ENCODE measurements around the gene PAQR6.

PAQR6 gene

GRCh38 chr1:156279837-156280236, 32.0 kb upstream of the PAQR6 start:
- Histone ChIP-seq H3K27me3 (ENCODE audit: insufficient read depth, poor library complexity, severe bottlenecking) (no peaks in the 10 kb centered on the region), H3K27ac (replicated peaks) (no peak overlapping the region), H3K4me3 (replicated peaks; ENCODE audit: insufficient read depth, low read length) (no peak overlapping the region)
- DNase-seq (ENCODE audit: low read depth in 1 of 2, low spot score in 1 of 2), result no peak
- TF ChIP-seq CTCF (IDR thresholded peaks at IDR 0.05; ENCODE audit: insufficient read depth, low read length), result no peak
- TF ChIP-seq GABPA (IDR thresholded peaks at IDR 0.05; ENCODE audit: low read depth), result no peak
- TF ChIP-seq POLR2AphosphoS5 (IDR thresholded peaks at IDR 0.05; ENCODE audit: low read depth), result no peak
- no peak for TF ChIP-seq SPI1 (IDR thresholded peaks at IDR 0.05; ENCODE audit: borderline replicate concordance, low read depth)
- TF ChIP-seq REST (IDR thresholded peaks at IDR 0.05; ENCODE audit: insufficient replicate concordance, low read depth), result no peak

GRCh38 chr1:156276966-156277381, 29.1 kb upstream of the PAQR6 start:
- H3K4me3 ChIP-seq (replicated peaks; ENCODE audit: insufficient read depth, low read length), result no peak overlapping the region
- TF ChIP-seq POLR2AphosphoS5 (IDR thresholded peaks at IDR 0.05; ENCODE audit: low read depth) (0 out of 2 replicates have a peak, but pooled peaks have one; percentile 32), CTCF (IDR thresholded peaks at IDR 0.05; ENCODE audit: insufficient read depth, low read length) (no peak), REST (IDR thresholded peaks at IDR 0.05; ENCODE audit: insufficient replicate concordance, low read depth) (no peak)

GRCh38 chr1:156276532-156276931, 28.7 kb upstream of the PAQR6 start:
- TF ChIP-seq GABPA (IDR thresholded peaks at IDR 0.05; ENCODE audit: low read depth), result no peak
- TF ChIP-seq REST (IDR thresholded peaks at IDR 0.05; ENCODE audit: insufficient replicate concordance, low read depth), result no peak
- TF ChIP-seq POLR2AphosphoS5 (IDR thresholded peaks at IDR 0.05; ENCODE audit: low read depth), result no peak
- TF ChIP-seq SPI1 (IDR thresholded peaks at IDR 0.05; ENCODE audit: borderline replicate concordance, low read depth), result no peak
- no peak for TF ChIP-seq CTCF (IDR thresholded peaks at IDR 0.05; ENCODE audit: insufficient read depth, low read length)
- Histone ChIP-seq H3K27ac (replicated peaks) (peak overlapping the region; percentile 53), H3K4me3 (replicated peaks; ENCODE audit: insufficient read depth, low read length) (no peak overlapping the region), H3K27me3 (ENCODE audit: insufficient read depth, poor library complexity, severe bottlenecking) (no peaks in the 10 kb centered on the region)
- peak; percentile 18 to 34 for DNase-seq (ENCODE audit: low read depth in 1 of 2, low spot score in 1 of 2)

More at GRCh38 chr1:156276966-156277381, 29.1 kb upstream of the PAQR6 start:
- no peaks in the 10 kb centered on the region for H3K27me3 ChIP-seq (ENCODE audit: insufficient read depth, poor library complexity, severe bottlenecking)
- H3K27ac ChIP-seq (replicated peaks), result peak overlapping the region; percentile 53
- DNase-seq (ENCODE audit: low read depth in 1 of 2, low spot score in 1 of 2), result peak; percentile 74 to 82
